Measurements from ENCODE around the gene NNT.

DNA sequence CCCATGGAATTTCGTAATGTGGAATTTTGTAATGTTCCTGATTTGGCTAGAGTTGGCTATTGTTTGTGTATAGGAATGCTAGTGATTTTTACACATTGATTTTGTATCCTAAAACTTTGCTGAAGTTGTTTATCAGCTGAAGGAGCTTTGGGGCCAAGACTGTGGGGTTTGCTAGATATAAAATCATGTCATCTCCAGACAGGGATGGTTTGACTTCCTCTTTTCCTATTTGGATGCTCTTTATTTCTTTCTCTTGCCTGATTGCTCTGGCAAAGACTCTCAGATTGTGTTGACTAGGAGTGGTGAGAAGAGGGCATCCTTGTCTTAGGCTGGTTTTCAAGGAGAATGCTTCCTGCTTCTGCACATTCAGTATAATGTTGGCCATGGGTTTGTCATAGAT lies 91.0 kb downstream of the NNT start:
- no peak for TF ChIP-seq POLR2A (IDR thresholded peaks at IDR 0.05)
- TF ChIP-seq, protein P1, sequence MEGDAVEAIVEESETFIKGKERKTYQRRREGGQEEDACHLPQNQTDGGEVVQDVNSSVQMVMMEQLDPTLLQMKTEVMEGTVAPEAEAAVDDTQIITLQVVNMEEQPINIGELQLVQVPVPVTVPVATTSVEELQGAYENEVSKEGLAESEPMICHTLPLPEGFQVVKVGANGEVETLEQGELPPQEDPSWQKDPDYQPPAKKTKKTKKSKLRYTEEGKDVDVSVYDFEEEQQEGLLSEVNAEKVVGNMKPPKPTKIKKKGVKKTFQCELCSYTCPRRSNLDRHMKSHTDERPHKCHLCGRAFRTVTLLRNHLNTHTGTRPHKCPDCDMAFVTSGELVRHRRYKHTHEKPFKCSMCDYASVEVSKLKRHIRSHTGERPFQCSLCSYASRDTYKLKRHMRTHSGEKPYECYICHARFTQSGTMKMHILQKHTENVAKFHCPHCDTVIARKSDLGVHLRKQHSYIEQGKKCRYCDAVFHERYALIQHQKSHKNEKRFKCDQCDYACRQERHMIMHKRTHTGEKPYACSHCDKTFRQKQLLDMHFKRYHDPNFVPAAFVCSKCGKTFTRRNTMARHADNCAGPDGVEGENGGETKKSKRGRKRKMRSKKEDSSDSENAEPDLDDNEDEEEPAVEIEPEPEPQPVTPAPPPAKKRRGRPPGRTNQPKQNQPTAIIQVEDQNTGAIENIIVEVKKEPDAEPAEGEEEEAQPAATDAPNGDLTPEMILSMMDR (IDR thresholded peaks at IDR 0.05): no peak
